ENCODE data around the gene KBTBD6.

GRCh38 chr13:41144576-41144975 lies 12.0 kb upstream of the KBTBD6 start:
- TF ChIP-seq POLR2A (IDR thresholded peaks at IDR 0.05; ENCODE audit: low read length) (no peak), GATA1 (IDR thresholded peaks at IDR 0.05; ENCODE audit: low read depth, low read length) (no peak)
